H1 (cell line): Measurements from ENCODE around the gene BUB1B. TPM values are rescaled to one million over a fixed set of nuclear protein-coding genes. Genes with fewer than 3 reads are reported as not detected.
"Not testable (repeated sequence)": the region's sequence is repeated elsewhere in the genome, so short reads cannot be mapped to it uniquely, and the experiment has no call there.

Source experiments
- CTCF ChIA-PET: fragments of 300-600 bp; sonication (Branson Sonifier 250); formaldehyde crosslinking; loops from one replicate; lab custom pipeline; 2021; ENCODE audit not compliant: partially characterized antibody; lab: Charles Lee
- POLR2A ChIA-PET: fragments of 300-600 bp; sonication (Branson Sonifier 250); formaldehyde crosslinking; loops from one replicate; lab custom pipeline; 2021; ENCODE audit warnings: inconsistent platforms; ENCODE audit not compliant: partially characterized antibody; lab: Charles Lee
- DNase-seq, 2 experiments: peaks; one replicate each; pipeline versions ENCODE4 v3.0.0 to v3.0.0-alpha.2; 2010 to 2022; ENCODE audit warnings: low spot score in 2 of 2, low read depth in 1 of 2, mixed read lengths in 1 of 2
- FAIRE-seq: peaks from 2 replicates; lab custom pipeline; 2011; peaks lifted over from hg19 to GRCh38; lab: Jason Lieb, UNC
- H2AFZ ChIP-seq: 2 replicates; pipeline ENCODE4 v1.8.1; 2012; ENCODE audit warnings: low read length, inconsistent platforms
- H2AK5ac ChIP-seq: 2 replicates; pipeline ENCODE4 v1.6.1; 2013; ENCODE audit warnings: low read depth, low read length
- H2BK120ac ChIP-seq: replicated peaks from 2 replicates; pipeline ENCODE3; 2013; ENCODE audit warnings: low read depth, low read length, inconsistent platforms
- H2BK12ac ChIP-seq: 2 replicates; pipeline ENCODE4 v1.6.1; 2013; ENCODE audit warnings: low read depth, low read length
- H2BK15ac ChIP-seq: 2 replicates; pipeline ENCODE4 v1.6.1; 2013; ENCODE audit warnings: low read length
- H2BK20ac ChIP-seq: 2 replicates; pipeline ENCODE4 v1.6.1; 2013; ENCODE audit warnings: low read length
- H2BK5ac ChIP-seq: 2 replicates; pipeline ENCODE4 v1.6.1; 2013; ENCODE audit warnings: low read depth, low read length
- H3K14ac ChIP-seq: 2 replicates; pipeline ENCODE4 v1.6.1; 2013; ENCODE audit warnings: inconsistent platforms; ENCODE audit not compliant: insufficient read length
- H3K18ac ChIP-seq: 2 replicates; pipeline ENCODE4 v1.6.1; 2013; ENCODE audit warnings: low read length; ENCODE audit errors: extremely low read depth
- H3K23ac ChIP-seq: 2 replicates; pipeline ENCODE4 v1.6.1; 2013; ENCODE audit warnings: inconsistent platforms; ENCODE audit not compliant: insufficient read length
- H3K23me2 ChIP-seq: 2 replicates; pipeline ENCODE4 v1.6.1; 2013; ENCODE audit warnings: low read depth, low read length
- H3K27ac ChIP-seq: 2 replicates; pipeline ENCODE4 v1.6.1; 2011; ENCODE audit warnings: low read depth, low read length, inconsistent platforms
- H3K27me3 ChIP-seq, 4 experiments: replicated peaks in 1 of 4; 1 replicate in 1 of 4; 2 replicates in 3 of 4; pipeline versions ENCODE4 v1.6.1 to v1.8.1; 2011 to 2013; ENCODE audit warnings: low read length in 3 of 4, mild to moderate bottlenecking in 3 of 4, inconsistent platforms in 2 of 4, mixed read lengths in 2 of 4, moderate library complexity in 1 of 4; ENCODE audit not compliant: control insufficient read depth in 3 of 4, insufficient read depth in 3 of 4; ENCODE audit errors: extremely low read depth in 1 of 4
- H3K36me3 ChIP-seq, 4 experiments: 2 replicates each; pipeline versions ENCODE4 v1.6.1 to v1.8.1; 2011 to 2013; ENCODE audit warnings: mild to moderate bottlenecking in 4 of 4, low read length in 3 of 4, moderate library complexity in 2 of 4, control low read depth in 1 of 4, inconsistent platforms in 1 of 4; ENCODE audit not compliant: insufficient read depth in 4 of 4, control insufficient read depth in 2 of 4
- H3K4ac ChIP-seq: replicated peaks from 2 replicates; pipeline ENCODE3; 2013; ENCODE audit warnings: low read length, low read depth, mixed read lengths, inconsistent platforms; ENCODE audit not compliant: insufficient read length
- H3K4me1 ChIP-seq, 4 experiments: replicated peaks in 1 of 4; 1 replicate in 1 of 4; 2 replicates in 3 of 4; pipeline versions ENCODE4 v1.6.1 to v1.8.1; 2011 to 2013; ENCODE audit warnings: low read length in 3 of 4, inconsistent platforms in 2 of 4, mixed read lengths in 1 of 4; ENCODE audit not compliant: insufficient read depth in 4 of 4, control insufficient read depth in 3 of 4
- H3K4me2 ChIP-seq, 2 experiments: 2 replicates each; pipeline versions ENCODE4 v1.6.1 to v1.8.1; 2011 to 2013; ENCODE audit warnings: low read depth in 2 of 2, low read length in 2 of 2, control low read depth in 1 of 2, inconsistent platforms in 1 of 2, mild to moderate bottlenecking in 1 of 2; ENCODE audit not compliant: insufficient read depth in 1 of 2
- H3K4me3 ChIP-seq, 4 experiments: fragments of 200-600, 300-600 bp in 1 of 4; sonication (generic), shearing (Covaris generic), sonication (Bioruptor Twin) in 1 of 4; 2 replicates each; pipeline versions ENCODE4 v1.5.1 to v1.8.1; 2011 to 2016; ENCODE audit warnings: low read length in 4 of 4, low read depth in 3 of 4, control low read depth in 2 of 4, inconsistent platforms in 2 of 4, mild to moderate bottlenecking in 2 of 4, mixed read lengths in 1 of 4, moderate library complexity in 1 of 4; ENCODE audit not compliant: insufficient read depth in 2 of 4; ENCODE audit errors: extremely low read depth in 1 of 4
- H3K56ac ChIP-seq: replicated peaks from 2 replicates; pipeline ENCODE3; 2013; ENCODE audit warnings: low read depth, mild to moderate bottlenecking, mixed read lengths, low read length, inconsistent platforms; ENCODE audit not compliant: insufficient read length
- H3K79me1 ChIP-seq: 2 replicates; pipeline ENCODE4 v1.6.1; 2013; ENCODE audit warnings: low read depth, low read length, control low read depth
- H3K79me2 ChIP-seq, 2 experiments: 2 replicates each; pipeline versions ENCODE4 v1.6.1 to v1.8.1; 2012 to 2013; ENCODE audit warnings: low read length in 2 of 2, mild to moderate bottlenecking in 2 of 2, inconsistent platforms in 1 of 2; ENCODE audit not compliant: insufficient read depth in 2 of 2, control insufficient read depth in 1 of 2
- H3K9ac ChIP-seq, 4 experiments: replicated peaks in 1 of 4; 1 replicate in 1 of 4; 2 replicates in 3 of 4; pipeline versions ENCODE4 v1.6.1 to v1.8.1; 2011 to 2013; ENCODE audit warnings: low read depth in 3 of 4, low read length in 3 of 4, control low read depth in 2 of 4, mild to moderate bottlenecking in 2 of 4, moderate library complexity in 2 of 4, inconsistent platforms in 1 of 4; ENCODE audit errors: extremely low read depth in 1 of 4
- H3K9me3 ChIP-seq, 2 experiments: 2 replicates each; pipeline versions ENCODE4 v1.6.1 to v1.8.1; 2012 to 2013; ENCODE audit warnings: mild to moderate bottlenecking in 2 of 2, moderate library complexity in 2 of 2, control low read depth in 1 of 2, inconsistent platforms in 1 of 2, low read depth in 1 of 2, low read length in 1 of 2, mixed read lengths in 1 of 2; ENCODE audit not compliant: insufficient read depth in 2 of 2
- H4K20me1 ChIP-seq, 2 experiments: replicated peaks in 1 of 2; 2 replicates each; pipeline versions ENCODE3 to v1.8.1; 2011 to 2013; ENCODE audit warnings: inconsistent platforms in 2 of 2, low read length in 2 of 2, mild to moderate bottlenecking in 1 of 2; ENCODE audit not compliant: insufficient read depth in 2 of 2, control insufficient read depth in 1 of 2
- H4K5ac ChIP-seq: 2 replicates; pipeline ENCODE4 v1.6.1; 2013; ENCODE audit warnings: low read length, low read depth, mixed read lengths, inconsistent platforms; ENCODE audit not compliant: insufficient read length
- H4K8ac ChIP-seq: 2 replicates; pipeline ENCODE4 v1.8.0; 2013; ENCODE audit warnings: mild to moderate bottlenecking, moderate library complexity, low read length, inconsistent platforms; ENCODE audit not compliant: insufficient read depth; ENCODE audit errors: extremely low read depth
- H4K91ac ChIP-seq: replicated peaks from 2 replicates; pipeline ENCODE3; 2013; ENCODE audit warnings: low read length, mixed read lengths, inconsistent platforms; ENCODE audit not compliant: insufficient read length
- WGBS, 2 experiments: shearing (Covaris generic) in 1 of 2; methylation state at CpG; one replicate each; pipeline versions ENCODE4 v1.1.6 to v1.1.7; 2013 to 2015; ENCODE audit warnings: low lambda C conversion rate in 2 of 2, mixed read lengths in 2 of 2, inconsistent platforms in 1 of 2, low coverage in 1 of 2, missing lambda C conversion rate in 1 of 2; ENCODE audit not compliant: insufficient replicate concordance in 2 of 2, insufficient coverage in 1 of 2, insufficient read length in 1 of 2; ENCODE audit errors: extremely low coverage in 1 of 2, missing lambda C conversion rate in 1 of 2; 5-methylcytosine and 5-hydroxymethylcytosine counted together
- polyA plus RNA-seq, 7 experiments: library from polyadenylated mRNA; depleted of rRNA in 3 of 7; stranded (reverse) in 5 of 7; unstranded in 2 of 7; fragments of >200 nt in 5 of 7; fragments of 200-250 nt in 2 of 7; gene quantifications; 1 replicate in 5 of 7; 2 replicates in 1 of 7; 4 replicates in 1 of 7; pipeline versions ENCODE4 v1.2.1 to v1.2.3, GENCODE V29; 2011 to 2013; ENCODE audit warnings: missing spikeins in 2 of 7, mixed read lengths in 2 of 7
- total RNA-seq: library from RNA; stranded (reverse); fragmentation: NEBNext Ultra II Directional; extraction: Animal tissue kit (Norgen Biotek cat#: 25700); gene quantifications from 2 replicates; pipeline ENCODE4 v1.2.1, GENCODE V29; 2021

Gene BUB1B
- total and polyA plus RNA-seq, 2 of the 8 experiments (the other 6 are each of a cell fraction or from before 2014, with no cell fraction given) = 48.9 to 144 TPM

- H3K23me2 ChIP-seq, H3K56ac ChIP-seq, H3K79me2 ChIP-seq, H3K79me1 ChIP-seq, H3K36me3 ChIP-seq, H2AFZ ChIP-seq, H3K23ac ChIP-seq, H3K18ac ChIP-seq, H3K14ac ChIP-seq, H4K20me1 ChIP-seq, H3K4me3 ChIP-seq, H3K27me3 ChIP-seq, H4K8ac ChIP-seq, H2BK15ac ChIP-seq, H3K9ac ChIP-seq, H2BK120ac ChIP-seq, H3K27ac ChIP-seq, H2BK5ac ChIP-seq, H4K91ac ChIP-seq, H2BK12ac ChIP-seq, H3K4ac ChIP-seq, DNase-seq, H4K5ac ChIP-seq, H2AK5ac ChIP-seq, H2BK20ac ChIP-seq, H3K9me3 ChIP-seq: not testable (repeated sequence)
- 90% methylated on average over 5 of the region's 5 CpGs; no CpG with 5 or more reads in 1 of the 2 experiments for WGBS, 2 experiments
- H3K4me1 ChIP-seq = peaks cover 4 to 16% (median 12%) of the 10 kb centered on the region in 4 experiments; a peak in 5 of 7 replicates
- peak overlapping the region in 1 of 2 experiments; percentile 82; a peak in 1 of 4 replicates for H3K4me2 ChIP-seq
- CTCF ChIA-PET = interaction anchor here (1.0 to 2.4 kb wide), 8 partner anchors 9 to 70 kb away, joined by 3 to 45 read pairs (median 4); no protein-coding TSS in a partner anchor
- POLR2A ChIA-PET = interaction anchor here (1.3 to 5.3 kb wide), 7 partner anchors 8 to 37 kb away, joined by 6 to 26 read pairs (median 11); partner anchors contain the start of genes BMF and BUB1B
- FAIRE-seq = peak; percentile 86
These were observed 37.0 kb upstream of the BUB1B start for GRCh38 chr15:40123863-40124262.
